Esophagus squamous epithelium (tissue), 5 donors: ENCODE measurements around the gene SLC45A2. TPM values are rescaled to one million over a fixed set of nuclear protein-coding genes. Genes with fewer than 3 reads are reported as not detected.

Experiments used
- DNase-seq: peaks from one replicate; lab custom pipeline; 2025; lab: John Stamatoyannopoulos, UW
- H3K27ac ChIP-seq, 4 donors: fragments of 200-600 bp; sonication (generic); one replicate each; pipeline ENCODE4 v1.5.1; 2016 to 2019; ENCODE audit warnings: mild to moderate bottlenecking in 1 of 4
- H3K27me3 ChIP-seq, 4 donors: fragments of 200-600 bp; sonication (generic); 1 replicate in 3 of 4; 2 replicates in 1 of 4; pipeline versions ENCODE4 v1.5.1 to v1.6.0; 2017 to 2021; ENCODE audit warnings: antibody characterized with exemption in 1 of 4
- H3K36me3 ChIP-seq, 3 donors: fragments of 200-600 bp; sonication (generic); one replicate each; pipeline ENCODE4 v1.5.1; 2016 to 2019
- H3K4me1 ChIP-seq, 3 donors: fragments of 200-600 bp; sonication (generic); one replicate each; pipeline ENCODE4 v1.5.1; 2017 to 2019
- H3K4me3 ChIP-seq, 4 donors: fragments of 200-600 bp; sonication (generic); 1 replicate in 3 of 4; 2 replicates in 1 of 4; pipeline ENCODE4 v1.5.1; 2016 to 2019; ENCODE audit warnings: mild to moderate bottlenecking in 2 of 4, moderate library complexity in 1 of 4
- H3K9me3 ChIP-seq, 3 donors: fragments of 200-600 bp; sonication (generic); one replicate each; pipeline ENCODE4 v1.5.1; 2016 to 2019
- POLR2A ChIP-seq, 4 donors: fragments of 450-650 bp; IDR thresholded peaks; one replicate each; pipeline ENCODE4 v1.6.1; 2017; ENCODE audit warnings: antibody characterized with exemption in 4 of 4, mild to moderate bottlenecking in 4 of 4, moderate library complexity in 3 of 4
- WGBS, 2 donors: methylation state at CpG; one replicate each; pipeline ENCODE4 v1.1.5; 2018; 5-methylcytosine and 5-hydroxymethylcytosine counted together
- intact Hi-C: fragments of 100-400 bp; cut with DNase I; formaldehyde crosslinking; loops from one replicate; pipeline ENCODE4 v1.15.0; 2022
- total RNA-seq, 4 donors: library from RNA; depleted of rRNA; stranded (reverse); fragments of >200 nt; gene quantifications; one replicate each; pipeline ENCODE4 v1.1.0, GENCODE V29; 2016
- TF ChIP-seq, protein P1 (sequence below), 6 experiments: fragments of 450-650 bp in 4 of 6; fragments of 200-600 bp in 2 of 6; sonication (generic) in 2 of 6; IDR thresholded peaks; one replicate each; pipeline ENCODE4 v1.5.1; 2016 to 2019; ENCODE audit warnings: antibody characterized with exemption in 6 of 6, mild to moderate bottlenecking in 4 of 6, moderate library complexity in 4 of 6
- donor health status: DM: yes; HTN: yes; CAD: no.

Gene SLC45A2
- total RNA-seq, 4 donors from 2014 or later, result 0.19 TPM; not detected in 3

DNA sequence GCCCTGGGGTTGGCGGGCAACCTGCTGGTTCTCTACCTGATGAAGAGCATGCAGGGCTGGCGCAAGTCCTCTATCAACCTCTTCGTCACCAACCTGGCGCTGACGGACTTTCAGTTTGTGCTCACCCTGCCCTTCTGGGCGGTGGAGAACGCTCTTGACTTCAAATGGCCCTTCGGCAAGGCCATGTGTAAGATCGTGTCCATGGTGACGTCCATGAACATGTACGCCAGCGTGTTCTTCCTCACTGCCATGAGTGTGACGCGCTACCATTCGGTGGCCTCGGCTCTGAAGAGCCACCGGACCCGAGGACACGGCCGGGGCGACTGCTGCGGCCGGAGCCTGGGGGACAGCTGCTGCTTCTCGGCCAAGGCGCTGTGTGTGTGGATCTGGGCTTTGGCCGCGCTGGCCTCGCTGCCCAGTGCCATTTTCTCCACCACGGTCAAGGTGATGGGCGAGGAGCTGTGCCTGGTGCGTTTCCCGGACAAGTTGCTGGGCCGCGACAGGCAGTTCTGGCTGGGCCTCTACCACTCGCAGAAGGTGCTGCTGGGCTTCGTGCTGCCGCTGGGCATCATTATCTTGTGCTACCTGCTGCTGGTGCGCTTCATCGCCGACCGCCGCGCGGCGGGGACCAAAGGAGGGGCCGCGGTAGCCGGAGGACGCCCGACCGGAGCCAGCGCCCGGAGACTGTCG lies 47.3 kb downstream of the SLC45A2 start:
- Histone ChIP-seq H3K36me3 (no peaks in the 10 kb centered on the region), H3K27me3 (peaks cover 0 to 79% (median 18%) of the 10 kb centered on the region in 4 donors), H3K4me3 (peak overlapping the region in 2 of 4 donors; percentile 18 to 50), H3K4me1 (peaks cover 0 to 23% (median 6%) of the 10 kb centered on the region in 3 donors), H3K27ac (no peak overlapping the region), H3K9me3 (no peaks in the 10 kb centered on the region)
- TF ChIP-seq, protein P1, sequence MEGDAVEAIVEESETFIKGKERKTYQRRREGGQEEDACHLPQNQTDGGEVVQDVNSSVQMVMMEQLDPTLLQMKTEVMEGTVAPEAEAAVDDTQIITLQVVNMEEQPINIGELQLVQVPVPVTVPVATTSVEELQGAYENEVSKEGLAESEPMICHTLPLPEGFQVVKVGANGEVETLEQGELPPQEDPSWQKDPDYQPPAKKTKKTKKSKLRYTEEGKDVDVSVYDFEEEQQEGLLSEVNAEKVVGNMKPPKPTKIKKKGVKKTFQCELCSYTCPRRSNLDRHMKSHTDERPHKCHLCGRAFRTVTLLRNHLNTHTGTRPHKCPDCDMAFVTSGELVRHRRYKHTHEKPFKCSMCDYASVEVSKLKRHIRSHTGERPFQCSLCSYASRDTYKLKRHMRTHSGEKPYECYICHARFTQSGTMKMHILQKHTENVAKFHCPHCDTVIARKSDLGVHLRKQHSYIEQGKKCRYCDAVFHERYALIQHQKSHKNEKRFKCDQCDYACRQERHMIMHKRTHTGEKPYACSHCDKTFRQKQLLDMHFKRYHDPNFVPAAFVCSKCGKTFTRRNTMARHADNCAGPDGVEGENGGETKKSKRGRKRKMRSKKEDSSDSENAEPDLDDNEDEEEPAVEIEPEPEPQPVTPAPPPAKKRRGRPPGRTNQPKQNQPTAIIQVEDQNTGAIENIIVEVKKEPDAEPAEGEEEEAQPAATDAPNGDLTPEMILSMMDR (IDR thresholded peaks at IDR 0.05), result no peak
- no peak for TF ChIP-seq POLR2A (IDR thresholded peaks at IDR 0.05)
- intact Hi-C loops, result no loop called here
- DNase-seq, result no peak
- 13 to 51% methylated on average over 3 of the region's 54 CpGs for WGBS, 2 donors

DNA sequence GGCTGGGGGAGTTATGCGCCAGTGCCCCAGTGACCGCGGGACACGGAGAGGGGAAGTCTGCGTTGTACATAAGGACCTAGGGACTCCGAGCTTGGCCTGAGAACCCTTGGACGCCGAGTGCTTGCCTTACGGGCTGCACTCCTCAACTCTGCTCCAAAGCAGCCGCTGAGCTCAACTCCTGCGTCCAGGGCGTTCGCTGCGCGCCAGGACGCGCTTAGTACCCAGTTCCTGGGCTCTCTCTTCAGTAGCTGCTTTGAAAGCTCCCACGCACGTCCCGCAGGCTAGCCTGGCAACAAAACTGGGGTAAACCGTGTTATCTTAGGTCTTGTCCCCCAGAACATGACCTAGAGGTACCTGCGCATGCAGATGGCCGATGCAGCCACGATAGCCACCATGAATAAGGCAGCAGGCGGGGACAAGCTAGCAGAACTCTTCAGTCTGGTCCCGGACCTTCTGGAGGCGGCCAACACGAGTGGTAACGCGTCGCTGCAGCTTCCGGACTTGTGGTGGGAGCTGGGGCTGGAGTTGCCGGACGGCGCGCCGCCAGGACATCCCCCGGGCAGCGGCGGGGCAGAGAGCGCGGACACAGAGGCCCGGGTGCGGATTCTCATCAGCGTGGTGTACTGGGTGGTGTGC lies 48.0 kb downstream of the SLC45A2 start, which contains the start of gene RXFP3:
Gene RXFP3 (plus strand): TSS at position 6 of the 636 bp plus-strand sequence. CDS start 355 bp downstream, at position 361.
- intact Hi-C loops, result no loop called here
- Histone ChIP-seq H3K27ac (no peak within 1 kb of the TSS), H3K27me3 (peaks cover 0 to 72% (median 18%) of the 10 kb centered on the region in 4 donors), H3K4me1 (peaks cover 0 to 23% (median 6%) of the 10 kb centered on the region in 3 donors), H3K9me3 (no peaks in the 10 kb centered on the region), H3K4me3 (peak within 1 kb of the TSS in 2 of 4 donors; percentile 27 to 50), H3K36me3 (no peaks in the 10 kb centered on the region)
- no peak for DNase-seq
- WGBS, 2 donors, result 11 to 23% methylated on average over 10 to 29 of the region's 45 CpGs
- TF ChIP-seq POLR2A (IDR thresholded peaks at IDR 0.05), result no peak
- TF ChIP-seq, protein P1 (IDR thresholded peaks at IDR 0.05), result no peak

DNA sequence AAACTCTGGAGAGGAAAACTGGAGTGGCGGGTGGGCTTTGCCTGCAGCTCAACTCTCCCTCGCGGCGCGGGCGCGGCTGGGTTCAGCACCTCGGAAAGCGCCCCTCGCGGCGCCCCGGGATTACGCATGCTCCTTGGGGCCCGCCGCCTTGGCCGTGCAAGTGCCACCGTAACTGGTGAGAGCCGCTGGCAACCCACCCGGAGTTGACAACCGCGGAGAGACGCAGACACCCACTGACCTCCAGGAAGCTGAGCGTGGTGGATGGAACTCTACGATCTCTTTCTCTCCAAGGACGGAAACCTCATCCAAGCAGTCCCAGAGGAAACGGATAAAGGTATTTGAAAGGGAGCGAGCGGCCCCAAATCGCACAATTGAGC lies 48.5 kb downstream of the SLC45A2 start:
- peak overlapping the region in 2 of 4 donors; percentile 27 to 50 for H3K4me3 ChIP-seq
- no peaks in the 10 kb centered on the region for H3K36me3 ChIP-seq
- DNase-seq, result no peak
- no peaks in the 10 kb centered on the region for H3K9me3 ChIP-seq
- H3K27me3 ChIP-seq, result peaks cover 0 to 67% (median 18%) of the 10 kb centered on the region in 4 donors
- H3K4me1 ChIP-seq, result peaks cover 0 to 23% (median 6%) of the 10 kb centered on the region in 3 donors
- TF ChIP-seq, protein P1 (IDR thresholded peaks at IDR 0.05), result peak in 4 of 6 experiments; percentile 6 to 37 (median 34)
- TF ChIP-seq POLR2A (IDR thresholded peaks at IDR 0.05), result no peak
- no peak overlapping the region for H3K27ac ChIP-seq
- WGBS, 2 donors, result 2 to 3% methylated on average over 7 to 11 of the region's 30 CpGs
- intact Hi-C loops, result no loop called here

DNA sequence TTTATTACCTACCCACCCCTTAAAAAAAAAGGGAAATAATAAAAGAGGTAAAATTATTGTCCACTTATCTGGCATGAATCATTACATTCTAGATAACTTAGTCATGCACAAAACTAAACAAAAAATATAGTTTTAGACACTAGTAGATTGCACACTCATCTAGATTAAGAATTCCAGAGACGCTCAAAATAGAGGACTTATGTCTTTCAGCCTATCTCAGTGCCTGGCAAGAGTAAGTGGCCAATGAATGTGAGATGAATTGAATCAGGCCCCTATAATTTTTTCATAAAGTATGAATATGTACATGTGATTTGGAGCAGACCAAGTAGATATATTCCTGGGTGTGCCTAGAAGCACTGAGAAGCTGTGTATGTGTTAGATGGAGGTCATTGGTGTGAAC lies 50.3 kb downstream of the SLC45A2 start:
- Histone ChIP-seq H3K9me3 (no peaks in the 10 kb centered on the region), H3K4me3 (no peak overlapping the region), H3K4me1 (peaks cover 0 to 23% (median 6%) of the 10 kb centered on the region in 3 donors), H3K27me3 (peaks cover 0 to 50% (median 18%) of the 10 kb centered on the region in 4 donors), H3K36me3 (no peaks in the 10 kb centered on the region), H3K27ac (no peak overlapping the region)
- intact Hi-C loops, result loop anchor here (5.0 kb wide), 1 partner anchor 497 kb away; no protein-coding TSS in a partner anchor
- no peak for DNase-seq
- no peak for TF ChIP-seq POLR2A (IDR thresholded peaks at IDR 0.05)
- TF ChIP-seq, protein P1 (IDR thresholded peaks at IDR 0.05), result no peak
- WGBS, 2 donors, result 52 to 70% methylated on average over 1 of the region's 1 CpG

DNA sequence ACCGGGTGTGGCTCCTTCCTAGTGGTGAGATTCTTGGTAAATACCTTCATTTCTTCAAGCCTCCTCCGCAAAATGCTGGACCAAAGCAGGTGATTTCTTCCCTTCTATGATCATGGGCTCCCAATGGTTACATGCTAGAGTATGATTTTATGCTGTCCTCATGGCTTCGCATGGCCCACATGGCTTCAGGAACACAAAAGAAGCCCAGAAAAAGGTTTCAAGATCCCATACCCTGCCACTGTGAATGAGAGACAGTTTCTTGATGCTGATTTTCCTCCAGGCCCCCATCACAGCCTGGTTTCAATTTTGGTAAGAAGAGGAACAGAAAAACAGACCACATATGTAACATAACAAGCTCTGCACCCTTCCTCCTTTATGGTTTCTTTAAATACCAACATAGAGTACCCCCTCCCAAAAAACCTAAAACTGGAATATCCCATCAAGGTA lies 50.7 kb downstream of the SLC45A2 start:
- Histone ChIP-seq H3K4me3 (no peak overlapping the region), H3K4me1 (peaks cover 0 to 23% (median 6%) of the 10 kb centered on the region in 3 donors), H3K9me3 (no peaks in the 10 kb centered on the region), H3K36me3 (no peaks in the 10 kb centered on the region), H3K27me3 (peaks cover 0 to 46% (median 17%) of the 10 kb centered on the region in 4 donors), H3K27ac (no peak overlapping the region)
- DNase-seq, result no peak
- WGBS, 2 donors, result 82 to 85% methylated on average over 3 of the region's 3 CpGs
- no peak for TF ChIP-seq POLR2A (IDR thresholded peaks at IDR 0.05)
- TF ChIP-seq, protein P1 (IDR thresholded peaks at IDR 0.05), result no peak
- intact Hi-C loops, result loop anchor here (5.0 kb wide), 1 partner anchor 496 kb away; no protein-coding TSS in a partner anchor
